ACC112 (cell line): Measurements from ENCODE around the gene IL17RB.

Experiments used
- H2AFZ ChIP-seq: fragments of 200-600 bp; sonication (generic); one replicate; pipeline ENCODE4 v1.6.0; 2017; ENCODE audit warnings: antibody characterized with exemption, low read length; ENCODE audit not compliant: unreplicated experiment
- H3K27ac ChIP-seq: fragments of 200-600 bp; sonication (generic); 2 replicates; pipeline ENCODE4 v1.5.1; 2014; ENCODE audit warnings: low read depth, mild to moderate bottlenecking, antibody characterized with exemption, low read length, moderate library complexity
- H3K27me3 ChIP-seq: fragments of 200-600 bp; sonication (generic); 2 replicates; pipeline ENCODE4 v1.6.1; 2014; ENCODE audit warnings: mild to moderate bottlenecking, antibody characterized with exemption, low read length, moderate library complexity, mixed read lengths; ENCODE audit not compliant: insufficient read depth
- H3K36me3 ChIP-seq: fragments of 200-600 bp; sonication (generic); 2 replicates; pipeline ENCODE4 v1.6.1; 2016; ENCODE audit warnings: mild to moderate bottlenecking, antibody characterized with exemption, low read length, moderate library complexity, mixed read lengths; ENCODE audit not compliant: insufficient read depth
- H3K4me1 ChIP-seq: fragments of 200-600 bp; sonication (generic); one replicate; pipeline ENCODE4 v1.6.1; 2016; ENCODE audit warnings: low read length, mixed read lengths; ENCODE audit not compliant: insufficient read depth, unreplicated experiment, control insufficient read depth
- H3K4me3 ChIP-seq: fragments of 200-600 bp; sonication (generic); 2 replicates; pipeline ENCODE4 v1.5.1; 2014; ENCODE audit warnings: mild to moderate bottlenecking, low read depth, low read length
- H3K79me2 ChIP-seq: fragments of 200-600 bp; sonication (generic); one replicate; pipeline ENCODE4 v1.6.0; 2016; ENCODE audit warnings: low read length; ENCODE audit not compliant: control insufficient read depth, unreplicated experiment, insufficient read depth

IL17RB gene

GRCh38 chr3:53833053-53833645, 13.2 kb upstream of the IL17RB start:
- no peaks in the 10 kb centered on the region for H3K36me3 ChIP-seq
- no peaks in the 10 kb centered on the region for H3K79me2 ChIP-seq
- no peak overlapping the region for H2AFZ ChIP-seq
- H3K4me3 ChIP-seq: no peak overlapping the region
- no peaks in the 10 kb centered on the region for H3K4me1 ChIP-seq
- H3K27me3 ChIP-seq: no peaks in the 10 kb centered on the region
- no peak overlapping the region for H3K27ac ChIP-seq

DNA sequence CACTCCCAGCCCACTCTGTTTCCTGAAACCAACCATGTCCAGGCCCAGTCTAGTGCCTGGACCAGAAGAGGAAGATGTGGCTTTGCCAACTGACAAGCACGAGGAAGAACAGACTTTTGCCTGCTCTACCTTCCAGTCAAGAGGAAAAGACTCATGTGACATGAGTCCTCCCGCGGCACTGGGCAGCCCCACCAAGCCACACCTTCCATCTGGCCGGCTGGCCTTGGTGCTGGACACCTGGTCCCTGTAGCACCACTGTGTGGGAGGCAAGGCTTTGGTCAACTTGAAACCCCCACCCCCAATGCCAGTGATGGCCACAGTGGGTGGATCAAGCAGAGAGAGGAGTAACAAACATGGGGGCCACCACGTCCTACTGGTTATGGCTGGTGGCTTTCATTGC, 12.7 kb upstream of the IL17RB start:
- Histone ChIP-seq H3K4me1 (no peaks in the 10 kb centered on the region), H3K79me2 (no peaks in the 10 kb centered on the region), H3K4me3 (no peak overlapping the region), H2AFZ (no peak overlapping the region), H3K36me3 (no peaks in the 10 kb centered on the region), H3K27ac (no peak overlapping the region), H3K27me3 (no peaks in the 10 kb centered on the region)

DNA sequence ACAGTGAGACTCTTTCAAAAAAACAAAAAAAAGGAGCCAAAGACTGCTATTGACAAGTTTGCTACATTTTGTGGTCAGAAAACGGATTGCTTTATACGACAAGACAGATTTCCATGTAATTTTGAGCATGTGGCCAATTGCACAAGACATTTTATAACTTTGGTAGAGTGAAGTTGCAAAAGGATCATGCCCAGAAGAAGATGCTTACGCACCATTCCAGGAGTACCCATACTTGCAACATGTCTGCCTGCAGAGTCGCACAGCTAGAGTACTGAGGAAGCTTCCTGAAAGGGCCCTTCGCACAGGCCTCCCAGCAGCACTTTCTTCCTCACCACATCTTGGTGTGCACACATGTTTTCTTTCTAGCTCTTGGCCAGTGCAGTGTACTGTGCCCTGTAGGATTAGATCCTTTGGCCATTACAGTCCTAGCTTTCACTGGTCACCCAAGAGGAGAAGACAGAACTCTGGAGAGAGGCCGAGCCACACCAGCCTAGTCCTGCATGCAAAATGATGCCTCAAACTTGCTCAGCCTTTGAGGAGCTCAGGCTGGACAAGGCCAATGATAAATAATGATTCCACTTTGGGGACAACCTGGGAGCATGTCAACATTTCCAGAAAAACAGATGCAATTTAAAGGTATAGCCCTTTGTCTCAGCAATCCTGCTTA, 11.8 kb upstream of the IL17RB start:
- Histone ChIP-seq H3K4me3 (no peak overlapping the region), H3K27me3 (no peaks in the 10 kb centered on the region; the same call in 1 of the 2 replicates), H3K36me3 (no peaks in the 10 kb centered on the region), H3K27ac (no peak overlapping the region), H2AFZ (no peak overlapping the region), H3K4me1 (no peaks in the 10 kb centered on the region), H3K79me2 (no peaks in the 10 kb centered on the region)

GRCh38 chr3:53835257-53835656, 11.1 kb upstream of the IL17RB start:
- H3K79me2 ChIP-seq: no peaks in the 10 kb centered on the region

DNA sequence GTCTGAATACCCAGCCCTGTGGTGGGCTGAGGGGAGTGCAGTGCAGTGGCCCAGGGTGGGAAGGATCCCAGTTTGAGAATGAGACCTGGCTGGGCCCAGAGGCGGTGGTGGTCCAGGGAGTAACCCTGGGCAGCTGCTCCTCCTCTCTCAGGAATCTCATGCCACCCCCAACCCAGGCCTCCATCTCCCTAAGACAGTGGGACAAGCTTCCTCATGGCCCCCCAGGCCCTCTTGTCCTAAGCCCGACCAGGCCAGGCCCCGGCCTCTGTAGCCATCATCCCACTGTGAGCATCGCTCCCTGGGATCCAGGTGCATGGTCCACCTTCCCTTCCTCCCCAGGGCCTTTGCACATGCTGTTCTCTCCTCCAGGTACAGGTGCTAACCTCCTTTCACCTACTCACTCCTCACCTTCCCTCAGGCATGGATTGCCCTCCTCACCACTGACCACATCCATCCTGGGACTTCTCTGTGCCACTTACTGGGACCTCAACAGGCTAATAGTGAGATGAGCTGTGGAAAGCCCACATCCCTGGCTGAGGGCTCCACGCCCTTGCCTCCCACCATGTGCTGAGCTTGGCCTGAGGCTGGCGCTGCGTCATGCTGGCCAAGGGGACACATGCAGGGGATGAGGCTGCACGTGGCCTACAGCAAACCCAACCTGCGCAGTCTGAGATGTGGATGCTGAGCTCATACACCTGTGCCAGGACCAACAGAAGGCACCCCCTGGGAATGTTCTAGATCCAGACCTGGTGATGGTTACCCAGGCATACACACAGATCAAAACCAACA, 10.1 kb upstream of the IL17RB start:
- no peaks in the 10 kb centered on the region; the same call in 1 of the 2 replicates for H3K27me3 ChIP-seq
- no peaks in the 10 kb centered on the region for H3K36me3 ChIP-seq
- H2AFZ ChIP-seq: no peak overlapping the region
- H3K4me3 ChIP-seq: no peak overlapping the region
- no peaks in the 10 kb centered on the region for H3K4me1 ChIP-seq
- H3K79me2 ChIP-seq: no peaks in the 10 kb centered on the region
- no peak overlapping the region for H3K27ac ChIP-seq

More at GRCh38 chr3:53835257-53835656, 11.1 kb upstream of the IL17RB start:
- no peaks in the 10 kb centered on the region; the same call in 1 of the 2 replicates for H3K27me3 ChIP-seq
- no peaks in the 10 kb centered on the region for H3K4me1 ChIP-seq
- H3K27ac ChIP-seq: no peak overlapping the region
- no peaks in the 10 kb centered on the region for H3K36me3 ChIP-seq
- no peak overlapping the region for H3K4me3 ChIP-seq
- H2AFZ ChIP-seq: no peak overlapping the region

DNA sequence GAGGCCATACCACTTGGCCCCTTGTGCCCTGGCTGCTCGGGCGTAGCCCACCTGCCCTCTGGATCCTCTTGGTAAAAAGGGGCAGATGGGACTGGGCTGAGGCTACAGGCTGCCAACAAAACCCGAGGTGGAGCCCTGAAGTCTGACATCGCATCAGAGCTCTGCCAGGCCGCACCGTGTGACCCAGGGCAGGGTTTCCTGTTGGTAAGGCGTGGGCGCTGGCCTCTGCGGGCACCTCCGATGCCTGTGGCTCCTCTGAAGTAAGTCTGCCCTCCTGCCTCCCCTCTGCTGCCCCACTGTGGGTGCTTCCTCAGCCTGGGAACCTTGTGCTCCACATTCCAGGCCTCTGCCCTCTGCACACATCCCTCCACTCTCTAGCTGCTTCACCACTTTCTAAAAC, 9.0 kb upstream of the IL17RB start:
- Histone ChIP-seq H2AFZ (no peak overlapping the region), H3K27me3 (peaks cover 2% of the 10 kb centered on the region), H3K4me3 (no peak overlapping the region), H3K36me3 (no peaks in the 10 kb centered on the region), H3K79me2 (no peaks in the 10 kb centered on the region), H3K27ac (no peak overlapping the region), H3K4me1 (no peaks in the 10 kb centered on the region)

GRCh38 chr3:53841296-53841695, 5.1 kb upstream of the IL17RB start:
- Histone ChIP-seq H3K27me3 (peaks cover 31% of the 10 kb centered on the region), H3K4me1 (no peaks in the 10 kb centered on the region), H2AFZ (no peak overlapping the region), H3K36me3 (no peaks in the 10 kb centered on the region), H3K79me2 (no peaks in the 10 kb centered on the region), H3K4me3 (no peak overlapping the region), H3K27ac (no peak overlapping the region)

DNA sequence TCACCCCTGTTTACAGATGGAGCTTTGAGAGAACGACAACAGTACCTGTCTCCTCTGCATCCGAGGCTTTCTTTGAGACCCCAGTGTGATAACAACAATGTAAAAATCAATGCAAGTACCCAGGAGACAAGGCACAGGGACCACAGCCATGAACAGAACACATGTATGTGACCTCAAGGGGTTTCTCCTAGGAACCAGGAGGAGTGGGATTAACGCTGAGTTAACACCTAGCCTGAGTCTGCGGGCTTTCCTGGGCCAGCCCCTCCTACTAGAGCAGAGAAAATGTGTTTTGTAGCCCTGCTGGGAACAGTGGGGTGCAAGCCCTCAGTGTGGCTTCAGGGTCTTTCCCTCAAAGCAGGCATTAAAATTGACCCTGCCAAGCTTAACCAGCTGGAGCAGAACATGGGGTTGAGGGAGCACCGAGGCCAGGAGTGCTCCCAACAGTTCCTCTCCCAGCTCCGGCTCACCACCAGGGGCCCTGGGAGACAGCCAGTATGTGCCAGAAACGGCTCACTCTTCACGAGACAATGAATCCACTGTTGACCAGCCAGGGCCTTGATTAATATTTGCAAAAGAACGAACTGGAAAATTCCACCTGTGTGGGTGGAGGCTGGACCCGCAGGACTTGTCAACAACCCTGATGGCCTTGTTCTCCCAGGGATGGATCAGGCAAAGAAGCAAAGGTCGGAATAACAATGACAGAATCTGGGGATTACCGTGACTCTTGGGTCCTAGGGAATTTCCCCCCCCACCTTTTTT, 3.8 kb upstream of the IL17RB start:
- no peak overlapping the region for H2AFZ ChIP-seq
- H3K4me3 ChIP-seq: no peak overlapping the region
- no peaks in the 10 kb centered on the region for H3K4me1 ChIP-seq
- H3K27ac ChIP-seq: no peak overlapping the region
- H3K79me2 ChIP-seq: no peaks in the 10 kb centered on the region
- no peaks in the 10 kb centered on the region for H3K36me3 ChIP-seq
- H3K27me3 ChIP-seq: peaks cover 42% of the 10 kb centered on the region

GRCh38 chr3:53843195-53844177, 2.9 kb upstream of the IL17RB start:
- peaks cover 49% of the 10 kb centered on the region for H3K27me3 ChIP-seq
- no peak overlapping the region for H3K4me3 ChIP-seq
- no peaks in the 10 kb centered on the region for H3K4me1 ChIP-seq
- no peaks in the 10 kb centered on the region for H3K36me3 ChIP-seq
- H3K79me2 ChIP-seq: no peaks in the 10 kb centered on the region
- no peak overlapping the region for H2AFZ ChIP-seq
- no peak overlapping the region for H3K27ac ChIP-seq
